NCI-H1417 (cell line): ENCODE results near the gene REEP3.
A peak's percentile ranks its signal among the peaks of the same experiment; 100 is the strongest.
"Not testable (repeated sequence)": the region's sequence is repeated elsewhere in the genome, so short reads cannot be mapped to it uniquely, and the experiment has no call there.

ENCODE experiments used
- DNase-seq, 3 experiments: peaks; one replicate each; lab custom pipeline; 2025; lab: John Stamatoyannopoulos, UW

REEP3 gene

GRCh38 chr10:63549810-63550209 lies 28.6 kb downstream of the REEP3 start:
- no peak for DNase-seq

GRCh38 chr10:63553031-63553430 lies 31.8 kb downstream of the REEP3 start:
- no peak for DNase-seq

GRCh38 chr10:63553473-63553872 lies 32.3 kb downstream of the REEP3 start:
- no peak for DNase-seq

GRCh38 chr10:63554657-63555056 lies 33.5 kb downstream of the REEP3 start:
- no peak for DNase-seq

GRCh38 chr10:63555330-63555729 lies 34.1 kb downstream of the REEP3 start:
- DNase-seq = no peak

- no peak for DNase-seq
Measured at GRCh38 chr10:63558132-63558784, 37.1 kb downstream of the REEP3 start.

- no peak for DNase-seq
Measured at GRCh38 chr10:63561341-63561740, 40.1 kb downstream of the REEP3 start.

- no peak for DNase-seq
Measured at GRCh38 chr10:63562391-63562790, 41.2 kb downstream of the REEP3 start.

- no peak for DNase-seq
Measured at GRCh38 chr10:63562857-63563256, 41.7 kb downstream of the REEP3 start.

- no peak for DNase-seq
Measured at GRCh38 chr10:63563623-63564022, 42.4 kb downstream of the REEP3 start.

GRCh38 chr10:63564731-63565130 lies 43.5 kb downstream of the REEP3 start:
- DNase-seq = not testable (repeated sequence)

GRCh38 chr10:63573068-63573697 lies 52.0 kb downstream of the REEP3 start:
- DNase-seq = peak in 1 of 3 experiments; percentile 43

GRCh38 chr10:63574011-63574410 lies 52.8 kb downstream of the REEP3 start:
- DNase-seq = no peak

GRCh38 chr10:63576501-63576900 lies 55.3 kb downstream of the REEP3 start:
- no peak for DNase-seq

- no peak for DNase-seq
Measured at GRCh38 chr10:63578501-63578900, 57.3 kb downstream of the REEP3 start.

GRCh38 chr10:63579371-63580014 lies 58.3 kb downstream of the REEP3 start:
- DNase-seq = no peak

- no peak for DNase-seq
Measured at GRCh38 chr10:63582690-63583089, 61.5 kb downstream of the REEP3 start.

- no peak for DNase-seq
Measured at GRCh38 chr10:63583397-63583796, 62.2 kb downstream of the REEP3 start.

GRCh38 chr10:63583909-63584724 lies 62.9 kb downstream of the REEP3 start:
- DNase-seq = no peak

- DNase-seq = no peak
Measured at GRCh38 chr10:63584725-63585035, 63.5 kb downstream of the REEP3 start.

- DNase-seq = peak in 1 of 3 experiments; percentile 2
Measured at GRCh38 chr10:63585041-63585440, 63.8 kb downstream of the REEP3 start.

GRCh38 chr10:63586043-63586442 lies 64.8 kb downstream of the REEP3 start:
- DNase-seq = no peak

GRCh38 chr10:63587191-63587590 lies 66.0 kb downstream of the REEP3 start:
- DNase-seq = no peak
